H1 (cell line): ENCODE data around the gene BHLHE23. TPM values are rescaled to one million over a fixed set of nuclear protein-coding genes. Genes with fewer than 3 reads are reported as not detected.
A peak's percentile ranks its signal among the peaks of the same experiment; 100 is the strongest.

Source experiments
- CTCF ChIA-PET: fragments of 300-600 bp; sonication (Branson Sonifier 250); formaldehyde crosslinking; loops from one replicate; lab custom pipeline; 2021; ENCODE audit not compliant: partially characterized antibody; lab: Charles Lee
- POLR2A ChIA-PET: fragments of 300-600 bp; sonication (Branson Sonifier 250); formaldehyde crosslinking; loops from one replicate; lab custom pipeline; 2021; ENCODE audit warnings: inconsistent platforms; ENCODE audit not compliant: partially characterized antibody; lab: Charles Lee
- DNase-seq, 2 experiments: peaks; one replicate each; pipeline versions ENCODE4 v3.0.0 to v3.0.0-alpha.2; 2010 to 2022; ENCODE audit warnings: low spot score in 2 of 2, low read depth in 1 of 2, mixed read lengths in 1 of 2
- FAIRE-seq: peaks from 2 replicates; lab custom pipeline; 2011; peaks lifted over from hg19 to GRCh38; lab: Jason Lieb, UNC
- H2AFZ ChIP-seq: 2 replicates; pipeline ENCODE4 v1.8.1; 2012; ENCODE audit warnings: low read length, inconsistent platforms
- H2AK5ac ChIP-seq: 2 replicates; pipeline ENCODE4 v1.6.1; 2013; ENCODE audit warnings: low read depth, low read length
- H2BK120ac ChIP-seq: replicated peaks from 2 replicates; pipeline ENCODE3; 2013; ENCODE audit warnings: low read depth, low read length, inconsistent platforms
- H2BK12ac ChIP-seq: 2 replicates; pipeline ENCODE4 v1.6.1; 2013; ENCODE audit warnings: low read depth, low read length
- H2BK15ac ChIP-seq: 2 replicates; pipeline ENCODE4 v1.6.1; 2013; ENCODE audit warnings: low read length
- H2BK20ac ChIP-seq: 2 replicates; pipeline ENCODE4 v1.6.1; 2013; ENCODE audit warnings: low read length
- H2BK5ac ChIP-seq: 2 replicates; pipeline ENCODE4 v1.6.1; 2013; ENCODE audit warnings: low read depth, low read length
- H3K14ac ChIP-seq: 2 replicates; pipeline ENCODE4 v1.6.1; 2013; ENCODE audit warnings: inconsistent platforms; ENCODE audit not compliant: insufficient read length
- H3K18ac ChIP-seq: 2 replicates; pipeline ENCODE4 v1.6.1; 2013; ENCODE audit warnings: low read length; ENCODE audit errors: extremely low read depth
- H3K23ac ChIP-seq: 2 replicates; pipeline ENCODE4 v1.6.1; 2013; ENCODE audit warnings: inconsistent platforms; ENCODE audit not compliant: insufficient read length
- H3K23me2 ChIP-seq: 2 replicates; pipeline ENCODE4 v1.6.1; 2013; ENCODE audit warnings: low read depth, low read length
- H3K27ac ChIP-seq: 2 replicates; pipeline ENCODE4 v1.6.1; 2011; ENCODE audit warnings: low read depth, low read length, inconsistent platforms
- H3K27me3 ChIP-seq, 4 experiments: replicated peaks in 1 of 4; 1 replicate in 1 of 4; 2 replicates in 3 of 4; pipeline versions ENCODE4 v1.6.1 to v1.8.1; 2011 to 2013; ENCODE audit warnings: low read length in 3 of 4, mild to moderate bottlenecking in 3 of 4, inconsistent platforms in 2 of 4, mixed read lengths in 2 of 4, moderate library complexity in 1 of 4; ENCODE audit not compliant: control insufficient read depth in 3 of 4, insufficient read depth in 3 of 4; ENCODE audit errors: extremely low read depth in 1 of 4
- H3K36me3 ChIP-seq, 4 experiments: 2 replicates each; pipeline versions ENCODE4 v1.6.1 to v1.8.1; 2011 to 2013; ENCODE audit warnings: mild to moderate bottlenecking in 4 of 4, low read length in 3 of 4, moderate library complexity in 2 of 4, control low read depth in 1 of 4, inconsistent platforms in 1 of 4; ENCODE audit not compliant: insufficient read depth in 4 of 4, control insufficient read depth in 2 of 4
- H3K4ac ChIP-seq: replicated peaks from 2 replicates; pipeline ENCODE3; 2013; ENCODE audit warnings: low read length, low read depth, mixed read lengths, inconsistent platforms; ENCODE audit not compliant: insufficient read length
- H3K4me1 ChIP-seq, 4 experiments: replicated peaks in 1 of 4; 1 replicate in 1 of 4; 2 replicates in 3 of 4; pipeline versions ENCODE4 v1.6.1 to v1.8.1; 2011 to 2013; ENCODE audit warnings: low read length in 3 of 4, inconsistent platforms in 2 of 4, mixed read lengths in 1 of 4; ENCODE audit not compliant: insufficient read depth in 4 of 4, control insufficient read depth in 3 of 4
- H3K4me2 ChIP-seq, 2 experiments: 2 replicates each; pipeline versions ENCODE4 v1.6.1 to v1.8.1; 2011 to 2013; ENCODE audit warnings: low read depth in 2 of 2, low read length in 2 of 2, control low read depth in 1 of 2, inconsistent platforms in 1 of 2, mild to moderate bottlenecking in 1 of 2; ENCODE audit not compliant: insufficient read depth in 1 of 2
- H3K4me3 ChIP-seq, 4 experiments: fragments of 200-600, 300-600 bp in 1 of 4; sonication (generic), shearing (Covaris generic), sonication (Bioruptor Twin) in 1 of 4; 2 replicates each; pipeline versions ENCODE4 v1.5.1 to v1.8.1; 2011 to 2016; ENCODE audit warnings: low read length in 4 of 4, low read depth in 3 of 4, control low read depth in 2 of 4, inconsistent platforms in 2 of 4, mild to moderate bottlenecking in 2 of 4, mixed read lengths in 1 of 4, moderate library complexity in 1 of 4; ENCODE audit not compliant: insufficient read depth in 2 of 4; ENCODE audit errors: extremely low read depth in 1 of 4
- H3K56ac ChIP-seq: replicated peaks from 2 replicates; pipeline ENCODE3; 2013; ENCODE audit warnings: low read depth, mild to moderate bottlenecking, mixed read lengths, low read length, inconsistent platforms; ENCODE audit not compliant: insufficient read length
- H3K79me1 ChIP-seq: 2 replicates; pipeline ENCODE4 v1.6.1; 2013; ENCODE audit warnings: low read depth, low read length, control low read depth
- H3K79me2 ChIP-seq, 2 experiments: 2 replicates each; pipeline versions ENCODE4 v1.6.1 to v1.8.1; 2012 to 2013; ENCODE audit warnings: low read length in 2 of 2, mild to moderate bottlenecking in 2 of 2, inconsistent platforms in 1 of 2; ENCODE audit not compliant: insufficient read depth in 2 of 2, control insufficient read depth in 1 of 2
- H3K9ac ChIP-seq, 4 experiments: replicated peaks in 1 of 4; 1 replicate in 1 of 4; 2 replicates in 3 of 4; pipeline versions ENCODE4 v1.6.1 to v1.8.1; 2011 to 2013; ENCODE audit warnings: low read depth in 3 of 4, low read length in 3 of 4, control low read depth in 2 of 4, mild to moderate bottlenecking in 2 of 4, moderate library complexity in 2 of 4, inconsistent platforms in 1 of 4; ENCODE audit errors: extremely low read depth in 1 of 4
- H3K9me3 ChIP-seq, 2 experiments: 2 replicates each; pipeline versions ENCODE4 v1.6.1 to v1.8.1; 2012 to 2013; ENCODE audit warnings: mild to moderate bottlenecking in 2 of 2, moderate library complexity in 2 of 2, control low read depth in 1 of 2, inconsistent platforms in 1 of 2, low read depth in 1 of 2, low read length in 1 of 2, mixed read lengths in 1 of 2; ENCODE audit not compliant: insufficient read depth in 2 of 2
- H4K20me1 ChIP-seq, 2 experiments: replicated peaks in 1 of 2; 2 replicates each; pipeline versions ENCODE3 to v1.8.1; 2011 to 2013; ENCODE audit warnings: inconsistent platforms in 2 of 2, low read length in 2 of 2, mild to moderate bottlenecking in 1 of 2; ENCODE audit not compliant: insufficient read depth in 2 of 2, control insufficient read depth in 1 of 2
- H4K5ac ChIP-seq: 2 replicates; pipeline ENCODE4 v1.6.1; 2013; ENCODE audit warnings: low read length, low read depth, mixed read lengths, inconsistent platforms; ENCODE audit not compliant: insufficient read length
- H4K8ac ChIP-seq: 2 replicates; pipeline ENCODE4 v1.8.0; 2013; ENCODE audit warnings: mild to moderate bottlenecking, moderate library complexity, low read length, inconsistent platforms; ENCODE audit not compliant: insufficient read depth; ENCODE audit errors: extremely low read depth
- H4K91ac ChIP-seq: replicated peaks from 2 replicates; pipeline ENCODE3; 2013; ENCODE audit warnings: low read length, mixed read lengths, inconsistent platforms; ENCODE audit not compliant: insufficient read length
- CBX8 ChIP-seq: fragments of 300-800, 300-1000 bp; sonication (generic); IDR thresholded peaks from 2 replicates; pipeline ENCODE4 v1.7.1; 2016; ENCODE audit warnings: low read depth, low read length, borderline replicate concordance
- CHD2 ChIP-seq: IDR thresholded peaks from 2 replicates; pipeline ENCODE4 v1.6.1; 2012; ENCODE audit warnings: low read length, improper control_type of control experiment
- EP300 ChIP-seq, 2 experiments: IDR thresholded peaks; 1 replicate in 1 of 2; 2 replicates in 1 of 2; pipeline ENCODE4 v1.6.1; 2011 to 2012; ENCODE audit warnings: low read depth in 2 of 2, low read length in 2 of 2, mild to moderate bottlenecking in 2 of 2, borderline replicate concordance in 1 of 2, inconsistent platforms in 1 of 2, moderate library complexity in 1 of 2
- HDAC2 ChIP-seq, 2 experiments: fragments of 300-600 bp in 1 of 2; sonication (generic) in 1 of 2; IDR thresholded peaks; 2 replicates each; pipeline ENCODE4 v1.6.1; 2011 to 2012; ENCODE audit warnings: low read depth in 2 of 2, low read length in 2 of 2, mild to moderate bottlenecking in 2 of 2, moderate library complexity in 2 of 2, borderline replicate concordance in 1 of 2, inconsistent platforms in 1 of 2
- JUN ChIP-seq: IDR thresholded peaks from 2 replicates; pipeline ENCODE4 v1.6.1; 2011; ENCODE audit warnings: low read depth, mild to moderate bottlenecking, improper control_type of control experiment, low read length
- SIRT6 ChIP-seq: IDR thresholded peaks from one replicate; pipeline ENCODE4 v1.7.1; 2012; ENCODE audit warnings: low read length, inconsistent platforms
- SIX5 ChIP-seq: IDR thresholded peaks from 2 replicates; pipeline ENCODE4 v1.6.1; 2011; ENCODE audit warnings: mild to moderate bottlenecking, low read depth, low read length
- SP2 ChIP-seq: IDR thresholded peaks from 2 replicates; pipeline ENCODE4 v1.6.1; 2012; ENCODE audit warnings: mild to moderate bottlenecking, low read length, inconsistent platforms
- WGBS, 2 experiments: shearing (Covaris generic) in 1 of 2; methylation state at CpG; one replicate each; pipeline versions ENCODE4 v1.1.6 to v1.1.7; 2013 to 2015; ENCODE audit warnings: low lambda C conversion rate in 2 of 2, mixed read lengths in 2 of 2, inconsistent platforms in 1 of 2, low coverage in 1 of 2, missing lambda C conversion rate in 1 of 2; ENCODE audit not compliant: insufficient replicate concordance in 2 of 2, insufficient coverage in 1 of 2, insufficient read length in 1 of 2; ENCODE audit errors: extremely low coverage in 1 of 2, missing lambda C conversion rate in 1 of 2; 5-methylcytosine and 5-hydroxymethylcytosine counted together
- polyA plus RNA-seq, 7 experiments: library from polyadenylated mRNA; depleted of rRNA in 3 of 7; stranded (reverse) in 5 of 7; unstranded in 2 of 7; fragments of >200 nt in 5 of 7; fragments of 200-250 nt in 2 of 7; gene quantifications; 1 replicate in 5 of 7; 2 replicates in 1 of 7; 4 replicates in 1 of 7; pipeline versions ENCODE4 v1.2.1 to v1.2.3, GENCODE V29; 2011 to 2013; ENCODE audit warnings: missing spikeins in 2 of 7, mixed read lengths in 2 of 7
- total RNA-seq: library from RNA; stranded (reverse); fragmentation: NEBNext Ultra II Directional; extraction: Animal tissue kit (Norgen Biotek cat#: 25700); gene quantifications from 2 replicates; pipeline ENCODE4 v1.2.1, GENCODE V29; 2021
- TF ChIP-seq, protein P1 (sequence below): IDR thresholded peaks from 2 replicates; pipeline ENCODE4 v1.6.1; 2012; ENCODE audit warnings: inconsistent platforms

Gene BHLHE23
- total and polyA plus RNA-seq, 2 of the 8 experiments (the other 6 are each of a cell fraction or from before 2014, with no cell fraction given) = 0.47 TPM; not detected in 1

DNA sequence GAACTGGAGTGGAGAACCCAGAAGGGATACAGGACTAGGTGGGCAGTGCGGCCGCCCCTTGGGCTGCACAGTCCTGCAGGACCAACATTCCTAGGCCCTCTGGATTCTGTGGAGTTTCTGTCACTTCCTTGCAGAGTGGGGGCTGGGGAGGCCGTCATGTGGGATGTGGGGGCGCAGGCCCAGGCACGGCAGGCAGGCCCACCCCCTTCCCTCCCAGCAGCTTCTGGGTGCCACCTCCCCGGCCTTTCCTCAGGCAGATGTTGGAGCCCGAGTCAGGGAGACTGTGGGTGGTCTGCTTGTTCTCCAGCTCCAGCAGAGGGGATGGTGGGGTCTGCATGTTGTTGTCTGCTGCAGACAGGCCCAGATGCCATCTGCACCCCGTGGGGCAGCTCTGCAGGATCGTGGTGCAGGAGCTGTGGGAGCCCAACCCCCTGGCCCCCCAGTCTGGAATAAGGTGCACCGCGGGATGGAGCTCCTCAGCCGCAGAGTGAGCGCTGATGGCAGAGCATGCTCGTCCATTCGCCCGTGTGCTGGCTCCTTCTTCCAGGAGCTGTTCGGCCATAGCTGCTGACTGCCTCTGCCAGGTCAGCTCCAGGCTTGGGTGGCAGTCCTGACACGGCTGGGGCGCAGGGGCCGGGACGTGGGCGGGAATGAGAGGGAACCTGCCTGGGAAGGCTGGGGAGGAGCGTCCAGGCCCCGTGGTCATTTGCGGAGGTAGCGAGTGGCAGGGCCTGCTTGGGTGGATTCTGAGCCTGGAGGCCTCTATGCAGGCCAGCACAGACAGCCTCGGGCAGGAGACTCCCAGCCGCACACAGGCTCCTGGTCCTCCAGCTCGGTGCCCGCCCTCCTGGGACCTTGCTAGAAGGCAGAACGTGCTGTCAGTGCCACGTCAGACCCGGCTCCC, 36.2 kb downstream of the BHLHE23 start:
- Histone ChIP-seq H2BK120ac (no peak overlapping the region), H3K27me3 (peaks cover 8 to 34% (median 23%) of the 10 kb centered on the region in 4 experiments), H3K79me1 (no peaks in the 10 kb centered on the region), H3K23ac (no peak overlapping the region), H2AFZ (no peak overlapping the region), H3K4me3 (no peak overlapping the region), H3K9me3 (no peaks in the 10 kb centered on the region), H3K4me1 (peaks cover 2 to 20% (median 11%) of the 10 kb centered on the region in 4 experiments), H2BK12ac (peak overlapping the region; percentile 23; the same call in 1 of the 2 replicates), H4K91ac (peak overlapping the region; percentile 65), H2BK15ac (0 out of 2 replicates have a peak overlapping the region, but pooled peaks have one; percentile 72), H3K56ac (no peak overlapping the region), H3K4me2 (no peak overlapping the region), H2BK5ac (peak overlapping the region; percentile 60; the same call in 1 of the 2 replicates), H4K5ac (no peak overlapping the region), H3K9ac (no peak overlapping the region), H3K79me2 (no peaks in the 10 kb centered on the region), H3K27ac (no peak overlapping the region), H2AK5ac (peak overlapping the region; percentile 53; the same call in 1 of the 2 replicates), H4K20me1 (peaks cover 0 to 8% of the 10 kb centered on the region in 2 experiments), H3K14ac (no peak overlapping the region), H3K36me3 (no peaks in the 10 kb centered on the region; a peak in 1 of 8 replicates), H3K23me2 (peaks cover 13% of the 10 kb centered on the region; the same call in 1 of the 2 replicates), H2BK20ac (no peak overlapping the region), H3K18ac (peak overlapping the region; percentile 19), H3K4ac (peak overlapping the region; percentile 85), H4K8ac (peak overlapping the region; percentile 57)
- FAIRE-seq (no peak), DNase-seq (no peak)
- WGBS, 2 experiments = 70% methylated on average over 30 of the region's 33 CpGs; no CpG with 5 or more reads in 1 of the 2 experiments
- ChIA-PET CTCF (interaction anchor here (0.7 to 8.1 kb wide), 19 partner anchors 10 to 179 kb away, joined by 3 to 53 read pairs (median 4); partner anchors contain the start of gene BHLHE23), POLR2A (interaction anchor here (0.6 to 3.4 kb wide), 9 partner anchors 10 to 86 kb away, joined by 3 to 13 read pairs (median 3); partner anchors contain the start of gene BHLHE23)
- TF ChIP-seq EP300 (IDR thresholded peaks at IDR 0.05; ENCODE audit: borderline replicate concordance in 1 of 2, low read depth in 2 of 2, low read length in 2 of 2) (no peak), SP2 (no peak), SIRT6 (no peak), HDAC2 (IDR thresholded peaks at IDR 0.05; ENCODE audit: borderline replicate concordance in 1 of 2, low read depth in 2 of 2, low read length in 2 of 2) (no peak), JUN (no peak), CBX8 (no peak), CHD2 (no peak), SIX5 (no peak)
- TF ChIP-seq, protein P1, sequence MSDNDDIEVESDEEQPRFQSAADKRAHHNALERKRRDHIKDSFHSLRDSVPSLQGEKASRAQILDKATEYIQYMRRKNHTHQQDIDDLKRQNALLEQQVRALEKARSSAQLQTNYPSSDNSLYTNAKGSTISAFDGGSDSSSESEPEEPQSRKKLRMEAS = no peak
